Dendritic cell treated with granulocyte-macrophage colony-stimulating factor and Interleukin-4, amounts not matched to agents 40 ng/mL and 50 ng/mL, for 4 days (primary cell): ENCODE measurements around the gene PIEZO2.

Experiments used
- H3K27ac Mint-ChIP-seq: one replicate; pipeline ENCODE4 v1.8.0; 2022; ENCODE audit warnings: mild to moderate bottlenecking, mixed read lengths
- H3K27me3 Mint-ChIP-seq: one replicate; pipeline ENCODE4 v1.8.0; 2022; ENCODE audit warnings: mild to moderate bottlenecking, mixed read lengths
- H3K36me3 Mint-ChIP-seq: one replicate; pipeline ENCODE4 v1.8.0; 2022; ENCODE audit warnings: low read depth, mixed read lengths
- H3K4me1 Mint-ChIP-seq: one replicate; pipeline ENCODE4 v1.8.0; 2022; ENCODE audit warnings: low read depth, mixed read lengths
- H3K4me3 Mint-ChIP-seq: one replicate; pipeline ENCODE4 v1.8.0; 2022; ENCODE audit warnings: mild to moderate bottlenecking, moderate library complexity, mixed read lengths
- H3K9me3 Mint-ChIP-seq: one replicate; pipeline ENCODE4 v1.8.0; 2022; ENCODE audit warnings: mixed read lengths
- intact Hi-C: fragments of 100-400 bp; cut with micrococcal nuclease; formaldehyde crosslinking; loops from one replicate; pipeline ENCODE4 v1.15.0; 2022

PIEZO2 gene

DNA sequence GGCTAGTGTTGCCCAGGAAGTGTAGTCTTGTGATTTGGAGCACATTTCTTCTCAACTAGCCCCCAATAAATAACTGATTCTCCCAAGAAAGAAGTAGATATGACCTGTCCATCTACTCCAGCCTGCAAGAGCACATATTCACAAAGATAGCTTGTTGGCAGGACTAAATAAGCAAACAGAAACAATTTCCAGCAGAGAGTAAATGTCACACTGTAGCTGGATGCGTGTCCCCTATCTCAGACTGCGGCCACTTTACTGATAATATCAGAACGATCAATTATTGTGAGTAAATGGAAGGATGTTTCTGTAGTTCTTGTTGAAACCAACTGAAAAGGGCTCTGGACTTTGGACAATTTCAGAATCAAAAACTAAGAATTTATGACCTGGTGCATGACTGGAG is 97.9 kb downstream of the PIEZO2 start:
- Mint-ChIP-seq H3K27me3 (no peaks in the 10 kb centered on the region), H3K4me1 (no peaks in the 10 kb centered on the region), H3K4me3 (no peak overlapping the region), H3K9me3 (no peaks in the 10 kb centered on the region), H3K36me3 (no peaks in the 10 kb centered on the region), H3K27ac (no peak overlapping the region)
- intact Hi-C loops: no loop called here

DNA sequence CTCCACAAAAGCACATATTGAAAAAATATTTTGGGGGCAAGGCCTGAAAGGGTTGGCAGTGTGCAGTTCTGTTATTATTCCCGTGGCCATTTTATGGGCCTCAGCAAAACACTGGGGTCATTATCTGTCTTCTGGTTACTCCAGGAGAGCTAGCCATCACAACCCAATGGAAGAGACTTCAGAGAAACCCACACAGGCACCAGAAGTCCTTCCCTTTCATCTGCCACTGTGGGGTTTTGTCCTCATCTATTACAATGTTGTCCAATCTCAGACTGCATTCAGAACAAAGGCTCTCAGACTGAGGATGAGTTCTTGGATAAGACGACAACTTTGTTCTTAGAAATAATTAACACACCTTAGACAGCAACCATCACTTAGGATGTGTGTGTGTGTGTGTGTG is 98.4 kb downstream of the PIEZO2 start:
- H3K27ac Mint-ChIP-seq: no peak overlapping the region
- intact Hi-C loops: no loop called here
- H3K36me3 Mint-ChIP-seq: no peaks in the 10 kb centered on the region
- H3K9me3 Mint-ChIP-seq: no peaks in the 10 kb centered on the region
- H3K4me3 Mint-ChIP-seq: no peak overlapping the region
- H3K4me1 Mint-ChIP-seq: no peaks in the 10 kb centered on the region
- no peaks in the 10 kb centered on the region for H3K27me3 Mint-ChIP-seq

DNA sequence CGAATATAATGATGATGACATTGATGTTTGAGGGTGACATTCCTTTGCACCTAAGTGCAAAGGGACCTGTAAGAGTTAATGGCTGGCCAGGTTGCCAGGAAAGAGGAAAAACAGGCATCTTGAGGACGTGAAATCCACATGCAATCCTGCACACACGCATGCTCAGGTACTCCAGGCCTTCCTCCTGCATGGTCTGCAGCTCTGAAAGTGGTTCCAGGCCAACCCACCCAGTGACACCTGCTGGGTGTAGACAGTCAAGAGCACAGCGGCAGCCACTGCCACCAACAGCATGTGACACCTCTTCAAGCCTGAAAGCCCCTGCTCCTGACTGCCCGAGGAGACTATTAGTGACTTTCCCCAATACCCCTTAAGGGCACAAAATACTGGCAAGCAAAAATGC is 101.6 kb downstream of the PIEZO2 start:
- intact Hi-C loops: no loop called here
- Mint-ChIP-seq H3K4me3 (no peak overlapping the region), H3K27me3 (no peaks in the 10 kb centered on the region), H3K4me1 (no peaks in the 10 kb centered on the region), H3K27ac (no peak overlapping the region), H3K9me3 (no peaks in the 10 kb centered on the region), H3K36me3 (no peaks in the 10 kb centered on the region)

DNA sequence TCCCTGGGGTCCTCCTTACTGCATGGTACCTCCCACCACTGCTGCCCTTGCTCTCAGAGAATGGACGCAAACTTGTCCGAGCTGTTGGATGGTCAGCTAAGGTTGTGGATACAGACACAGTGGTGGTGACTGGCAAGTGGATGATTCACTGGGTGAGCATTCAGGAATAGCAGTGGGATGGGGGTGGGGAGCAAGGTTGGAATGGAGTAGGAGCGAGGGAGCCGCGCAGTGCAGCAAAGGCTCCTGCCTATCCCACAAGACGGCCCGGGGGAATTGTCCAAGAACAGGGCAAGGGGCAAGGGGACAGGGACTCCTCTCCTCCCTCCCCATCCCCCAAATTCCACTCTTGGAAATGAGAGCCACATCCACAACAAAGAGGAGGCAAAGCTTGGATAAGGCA is 102.2 kb downstream of the PIEZO2 start:
- intact Hi-C loops: no loop called here
- no peaks in the 10 kb centered on the region for H3K36me3 Mint-ChIP-seq
- no peaks in the 10 kb centered on the region for H3K4me1 Mint-ChIP-seq
- H3K27me3 Mint-ChIP-seq: no peaks in the 10 kb centered on the region
- no peak overlapping the region for H3K27ac Mint-ChIP-seq
- no peak overlapping the region for H3K4me3 Mint-ChIP-seq
- H3K9me3 Mint-ChIP-seq: no peaks in the 10 kb centered on the region

DNA sequence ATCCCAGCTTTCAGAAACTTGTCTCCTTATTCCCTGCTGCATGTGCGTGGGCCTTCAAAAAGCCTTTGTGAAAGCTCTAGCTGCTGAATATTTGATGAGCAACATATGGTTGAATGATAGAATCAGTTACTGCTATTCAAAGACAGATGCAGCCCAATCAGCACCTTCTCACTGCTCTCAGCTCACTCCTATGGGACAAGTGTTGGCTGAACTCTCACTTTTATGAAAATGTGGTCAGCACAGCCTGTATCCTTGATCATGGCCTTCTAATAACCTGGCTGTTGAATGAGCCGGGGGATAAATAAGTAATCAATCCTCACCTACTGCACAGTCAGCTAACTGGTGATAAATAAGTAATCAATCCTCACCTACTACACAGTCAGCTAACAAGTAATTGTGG is 103.2 kb downstream of the PIEZO2 start:
- Mint-ChIP-seq H3K27me3 (peaks cover under 1% of the 10 kb centered on the region), H3K4me1 (no peaks in the 10 kb centered on the region), H3K9me3 (no peaks in the 10 kb centered on the region), H3K27ac (no peak overlapping the region), H3K36me3 (no peaks in the 10 kb centered on the region), H3K4me3 (no peak overlapping the region)
- intact Hi-C loops: no loop called here

DNA sequence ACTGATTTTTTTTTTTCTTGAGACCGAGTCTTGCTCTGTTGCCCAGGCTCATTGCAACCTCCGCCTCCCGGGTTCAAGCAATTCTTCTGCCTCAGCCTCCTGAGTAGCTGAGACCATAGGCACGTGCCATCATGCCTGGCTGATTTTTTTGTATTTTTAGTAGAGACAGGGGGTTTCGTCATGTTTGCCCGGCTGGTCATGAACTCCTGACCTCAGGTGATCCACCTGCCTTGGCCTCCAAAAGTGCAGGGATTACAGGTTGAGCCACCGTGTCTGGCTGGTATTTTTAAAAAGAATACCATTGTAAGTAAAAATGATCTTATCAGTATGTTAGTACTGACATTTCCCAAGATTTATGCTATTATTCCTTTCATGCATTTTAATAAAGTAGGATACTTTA is 105.7 kb downstream of the PIEZO2 start:
- no peak overlapping the region for H3K4me3 Mint-ChIP-seq
- H3K27me3 Mint-ChIP-seq: peaks cover 3% of the 10 kb centered on the region
- intact Hi-C loops: no loop called here
- H3K4me1 Mint-ChIP-seq: no peaks in the 10 kb centered on the region
- no peaks in the 10 kb centered on the region for H3K36me3 Mint-ChIP-seq
- no peaks in the 10 kb centered on the region for H3K9me3 Mint-ChIP-seq
- no peak overlapping the region for H3K27ac Mint-ChIP-seq

DNA sequence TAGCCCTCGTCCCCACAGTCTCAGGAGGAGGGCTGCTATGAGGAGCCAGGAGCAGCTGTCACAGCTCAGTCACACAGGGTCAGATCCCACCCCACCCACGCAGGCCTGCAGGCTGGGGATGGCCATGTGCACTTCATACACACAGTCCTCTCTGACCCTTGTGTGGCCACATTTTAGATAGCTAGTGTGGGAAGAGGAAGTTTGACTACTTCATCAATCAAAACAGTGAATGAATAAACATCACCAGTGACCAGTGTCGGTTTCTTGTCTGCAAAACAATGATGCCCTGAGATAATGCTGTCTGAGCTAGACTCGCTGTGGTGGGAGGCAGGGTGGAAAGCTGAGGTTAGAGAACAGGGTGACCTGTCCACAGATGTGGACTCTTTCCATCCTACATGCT is 107.1 kb downstream of the PIEZO2 start:
- Mint-ChIP-seq H3K4me1 (no peaks in the 10 kb centered on the region), H3K27ac (no peak overlapping the region), H3K27me3 (peaks cover 3% of the 10 kb centered on the region), H3K36me3 (no peaks in the 10 kb centered on the region), H3K4me3 (no peak overlapping the region), H3K9me3 (no peaks in the 10 kb centered on the region)
- intact Hi-C loops: no loop called here

DNA sequence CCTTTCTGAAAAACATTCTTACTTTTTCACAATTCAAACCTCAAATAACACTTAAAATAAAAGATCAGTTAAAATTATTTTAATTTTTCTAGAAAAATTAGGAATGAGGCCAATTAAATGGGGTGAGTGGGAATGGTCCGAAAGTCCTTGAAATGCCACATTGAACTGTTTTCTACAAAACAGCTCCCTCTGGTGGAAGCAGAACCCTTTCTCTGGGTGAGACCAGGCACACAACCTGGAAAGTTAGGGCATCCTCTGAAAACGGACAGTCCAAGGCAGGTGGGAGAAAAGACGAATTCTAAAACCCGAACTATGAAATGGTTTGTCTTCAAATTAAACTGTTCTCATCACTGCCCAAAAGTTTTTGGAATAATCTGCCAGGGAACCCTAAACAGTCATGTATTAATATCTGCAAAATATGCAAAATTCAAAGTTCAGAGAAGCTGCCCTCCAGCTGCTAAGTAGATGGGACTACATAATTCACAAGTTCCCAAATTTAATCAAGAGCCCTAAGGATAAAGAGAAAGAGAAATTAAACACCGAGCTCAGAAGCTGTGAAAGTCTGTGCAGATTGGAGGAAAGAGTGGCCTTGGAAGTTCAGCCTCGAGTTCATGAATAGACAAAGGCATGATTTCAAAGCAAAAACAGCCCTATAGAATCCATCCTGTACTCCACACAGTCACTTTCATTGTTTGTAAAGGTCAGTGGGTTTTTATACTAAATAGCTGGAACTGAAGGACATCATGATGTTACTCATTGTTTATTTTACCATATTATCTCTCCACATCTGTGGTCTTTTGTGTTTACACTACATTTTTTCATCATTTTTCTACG is 108.3 kb downstream of the PIEZO2 start:
- Mint-ChIP-seq H3K27ac (no peak overlapping the region), H3K36me3 (no peaks in the 10 kb centered on the region), H3K4me3 (no peak overlapping the region), H3K4me1 (no peaks in the 10 kb centered on the region), H3K27me3 (peaks cover 3% of the 10 kb centered on the region), H3K9me3 (no peaks in the 10 kb centered on the region)
- intact Hi-C loops: loop anchor here (1.0 to 2.0 kb wide), 2 partner anchors 190 to 254 kb away; no protein-coding TSS in a partner anchor

DNA sequence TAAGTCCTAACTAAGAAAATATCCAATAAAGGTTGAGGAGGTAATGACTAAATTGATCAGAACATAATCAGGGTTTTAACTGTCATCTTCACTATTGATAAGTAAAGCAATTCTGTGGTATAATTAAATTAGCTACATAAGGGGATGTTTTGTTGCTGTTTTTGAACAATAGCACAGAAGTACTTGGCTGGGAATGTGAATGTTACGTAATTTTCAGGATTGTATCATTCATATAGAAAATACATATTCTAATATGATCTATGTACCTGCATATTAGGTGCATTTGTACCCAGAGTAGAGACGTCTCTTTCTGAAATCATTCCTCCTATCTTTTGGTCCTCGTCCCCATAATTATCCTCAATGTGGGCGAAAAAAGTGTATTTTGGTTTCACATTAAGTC is 109.0 kb downstream of the PIEZO2 start:
- Mint-ChIP-seq H3K27me3 (peaks cover 3% of the 10 kb centered on the region), H3K36me3 (no peaks in the 10 kb centered on the region), H3K4me1 (peaks cover 1% of the 10 kb centered on the region), H3K27ac (no peak overlapping the region), H3K9me3 (no peaks in the 10 kb centered on the region), H3K4me3 (no peak overlapping the region)
- intact Hi-C loops: loop anchor here (1.0 to 2.0 kb wide), 2 partner anchors 189 to 254 kb away; no protein-coding TSS in a partner anchor

DNA sequence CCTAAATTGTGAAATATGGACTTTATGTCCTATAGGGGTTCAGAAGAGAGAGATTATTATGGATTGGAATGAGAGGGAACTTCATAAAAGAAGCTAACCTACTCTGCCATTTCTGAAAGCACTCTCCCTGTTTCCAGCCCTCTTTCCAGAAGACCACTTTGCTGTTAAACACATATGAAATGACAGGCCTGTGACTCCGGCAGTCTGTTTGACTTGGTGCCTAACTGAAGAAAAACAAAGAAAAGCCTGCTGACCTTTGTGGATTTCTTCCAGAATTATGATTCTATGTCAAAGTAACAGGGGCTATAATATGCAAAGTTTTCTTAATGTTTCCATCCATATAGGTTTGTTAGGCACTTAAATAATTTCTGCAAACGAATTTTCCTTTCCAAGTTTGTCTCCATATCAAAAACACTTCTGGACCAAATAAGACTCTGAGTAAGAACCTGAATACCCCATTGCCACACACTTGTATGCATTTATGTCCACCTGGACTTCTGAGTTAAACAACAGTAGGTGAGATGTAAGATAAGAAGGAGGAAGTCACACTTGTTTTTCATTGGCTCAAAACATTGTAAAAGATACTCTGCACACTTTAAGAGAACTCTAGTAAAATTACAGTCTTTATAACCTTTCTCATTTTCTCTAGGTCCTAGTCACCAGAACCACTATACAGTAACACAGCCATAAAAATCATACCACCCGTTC is 111.7 kb downstream of the PIEZO2 start:
- intact Hi-C loops: loop anchor here (10.0 kb wide), 1 partner anchor 473 kb away; no protein-coding TSS in a partner anchor
- Mint-ChIP-seq H3K27ac (no peak overlapping the region), H3K4me3 (no peak overlapping the region), H3K36me3 (no peaks in the 10 kb centered on the region), H3K27me3 (peaks cover 3% of the 10 kb centered on the region), H3K4me1 (peaks cover 11% of the 10 kb centered on the region), H3K9me3 (no peaks in the 10 kb centered on the region)

DNA sequence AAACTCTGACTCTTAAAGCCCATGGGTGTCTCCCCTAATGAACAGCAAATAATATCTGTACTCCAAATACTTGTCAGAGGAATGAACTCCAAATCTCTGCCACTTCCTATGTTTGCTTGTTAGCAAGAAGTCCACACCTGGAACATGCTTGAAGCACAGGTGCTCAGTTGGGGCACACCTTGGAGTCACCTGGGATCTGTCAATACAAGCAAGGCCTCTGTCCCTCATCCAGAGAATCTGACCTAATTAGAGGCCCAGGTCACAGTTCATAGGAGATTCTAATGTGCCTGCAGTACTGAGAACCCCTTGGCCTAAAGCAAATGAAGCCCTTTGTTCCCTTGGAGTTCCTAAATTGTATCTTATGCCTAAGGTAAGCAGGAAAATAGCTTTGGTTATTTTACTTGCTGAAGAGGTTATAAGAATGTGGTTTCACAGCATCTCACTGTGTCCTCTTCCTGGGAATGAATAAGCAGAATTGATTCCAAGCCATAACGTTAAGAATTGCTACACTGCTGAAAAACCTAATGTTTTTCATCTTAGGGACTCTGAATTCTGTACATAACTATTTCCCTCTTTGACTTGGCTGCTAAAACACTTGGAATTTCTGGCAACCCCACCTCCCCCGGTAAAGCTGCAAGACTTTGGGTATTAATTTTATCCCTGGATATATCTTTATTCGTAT is 113.4 kb downstream of the PIEZO2 start:
- Mint-ChIP-seq H3K4me3 (no peak overlapping the region), H3K27ac (no peak overlapping the region), H3K27me3 (peaks cover 1% of the 10 kb centered on the region), H3K36me3 (no peaks in the 10 kb centered on the region), H3K9me3 (no peaks in the 10 kb centered on the region), H3K4me1 (peaks cover 11% of the 10 kb centered on the region)
- intact Hi-C loops: loop anchor here (10.0 kb wide), 1 partner anchor 471 kb away; no protein-coding TSS in a partner anchor

DNA sequence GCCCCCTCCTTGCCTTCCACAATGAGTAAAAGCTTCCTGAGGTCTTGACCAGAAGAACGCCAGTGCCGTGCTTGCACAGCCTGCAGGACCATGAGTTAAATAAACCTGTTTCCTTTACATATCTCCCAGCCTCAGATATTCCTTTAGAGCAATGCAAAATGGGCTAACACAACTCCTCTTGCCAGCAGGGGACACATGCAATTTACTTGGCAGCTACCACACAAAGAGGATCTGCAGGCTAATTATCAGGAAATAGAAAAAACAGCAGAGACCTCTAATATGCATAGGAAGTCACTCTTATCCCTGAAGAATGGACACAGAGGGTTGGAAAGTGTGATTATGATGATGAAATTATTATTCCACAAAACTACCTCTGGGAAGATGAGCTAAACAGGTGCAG is 114.0 kb downstream of the PIEZO2 start:
- H3K27ac Mint-ChIP-seq: no peak overlapping the region
- peaks cover 11% of the 10 kb centered on the region for H3K4me1 Mint-ChIP-seq
- no peaks in the 10 kb centered on the region for H3K36me3 Mint-ChIP-seq
- H3K9me3 Mint-ChIP-seq: no peaks in the 10 kb centered on the region
- intact Hi-C loops: loop anchor here (10.0 kb wide), 1 partner anchor 471 kb away; no protein-coding TSS in a partner anchor
- H3K4me3 Mint-ChIP-seq: no peak overlapping the region
- H3K27me3 Mint-ChIP-seq: no peaks in the 10 kb centered on the region

DNA sequence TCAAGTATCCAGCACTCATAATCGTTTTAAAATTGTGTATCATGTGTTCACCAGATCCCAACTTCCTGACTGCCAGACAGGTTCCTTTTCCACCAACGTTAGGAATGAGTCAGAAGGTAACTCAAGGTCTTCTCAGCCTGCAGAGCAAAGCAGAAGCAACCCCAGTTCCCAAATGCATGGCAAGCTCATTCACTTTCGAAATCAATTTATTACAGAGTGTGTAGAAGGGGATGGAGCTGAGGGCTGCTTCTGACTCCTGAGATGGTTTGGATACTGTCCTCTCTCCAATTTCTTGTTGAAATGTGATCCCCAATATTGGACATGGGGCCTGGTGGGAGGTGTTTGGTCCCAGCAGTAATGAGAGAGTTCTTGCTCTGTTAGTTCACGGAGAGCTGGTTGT is 114.5 kb downstream of the PIEZO2 start:
- H3K36me3 Mint-ChIP-seq: no peaks in the 10 kb centered on the region
- intact Hi-C loops: loop anchor here (10.0 kb wide), 1 partner anchor 470 kb away; no protein-coding TSS in a partner anchor
- peaks cover 11% of the 10 kb centered on the region for H3K4me1 Mint-ChIP-seq
- no peaks in the 10 kb centered on the region for H3K9me3 Mint-ChIP-seq
- no peak overlapping the region for H3K4me3 Mint-ChIP-seq
- no peaks in the 10 kb centered on the region for H3K27me3 Mint-ChIP-seq
- H3K27ac Mint-ChIP-seq: no peak overlapping the region

DNA sequence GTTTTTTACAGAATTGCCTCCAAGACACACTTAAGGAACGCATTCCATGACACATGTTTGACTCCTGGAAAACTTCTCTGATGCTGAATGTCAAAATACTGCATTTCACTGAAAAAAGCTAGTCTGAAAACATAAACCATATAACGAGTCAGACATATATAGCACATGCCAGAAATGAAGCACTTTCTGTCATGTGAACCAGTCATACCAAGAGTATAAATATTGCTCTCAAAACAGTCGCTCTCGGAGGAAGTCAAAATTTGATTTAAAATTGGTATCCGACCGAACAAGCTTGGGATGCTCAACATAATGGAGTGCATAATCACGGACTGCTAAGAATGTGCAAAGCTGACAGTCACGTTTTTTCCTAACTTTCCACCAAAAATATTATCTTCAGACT is 115.9 kb downstream of the PIEZO2 start:
- no peaks in the 10 kb centered on the region for H3K36me3 Mint-ChIP-seq
- H3K27ac Mint-ChIP-seq: no peak overlapping the region
- intact Hi-C loops: loop anchor here (10.0 kb wide), 1 partner anchor 469 kb away; no protein-coding TSS in a partner anchor
- no peaks in the 10 kb centered on the region for H3K27me3 Mint-ChIP-seq
- no peak overlapping the region for H3K4me3 Mint-ChIP-seq
- no peaks in the 10 kb centered on the region for H3K9me3 Mint-ChIP-seq
- peaks cover 11% of the 10 kb centered on the region for H3K4me1 Mint-ChIP-seq
